Measurements from ENCODE around the gene RBM12.

DNA sequence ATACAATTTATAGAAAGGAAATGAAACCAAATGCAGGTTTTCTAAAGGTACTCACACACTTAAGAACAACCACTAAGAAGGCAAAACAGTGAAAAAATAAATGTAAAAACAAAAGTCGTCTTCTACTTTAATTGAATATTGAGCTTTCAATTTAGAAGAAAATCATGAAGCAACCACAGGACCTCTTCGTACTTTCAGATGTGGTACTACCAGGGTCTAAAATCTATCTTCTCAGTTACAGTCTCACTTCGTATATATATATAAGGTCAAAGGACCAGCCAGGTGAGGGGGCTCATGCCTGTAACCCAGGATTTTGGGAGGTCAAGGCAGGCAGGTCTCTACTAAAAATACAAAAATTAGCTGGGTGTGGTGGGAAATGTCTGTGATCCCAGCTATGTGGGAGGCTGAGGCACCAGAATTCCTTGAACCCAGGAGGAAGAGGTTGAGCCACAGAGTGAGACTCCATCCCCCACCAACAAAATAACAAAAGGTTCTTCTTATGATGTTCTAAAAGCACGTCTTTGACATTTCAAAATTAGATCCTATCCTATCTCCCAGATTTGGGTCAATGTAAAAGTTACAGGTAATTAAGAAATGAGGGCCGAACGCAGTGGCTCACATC, 47.0 kb upstream of the RBM12 start:
- TF ChIP-seq, protein P1, sequence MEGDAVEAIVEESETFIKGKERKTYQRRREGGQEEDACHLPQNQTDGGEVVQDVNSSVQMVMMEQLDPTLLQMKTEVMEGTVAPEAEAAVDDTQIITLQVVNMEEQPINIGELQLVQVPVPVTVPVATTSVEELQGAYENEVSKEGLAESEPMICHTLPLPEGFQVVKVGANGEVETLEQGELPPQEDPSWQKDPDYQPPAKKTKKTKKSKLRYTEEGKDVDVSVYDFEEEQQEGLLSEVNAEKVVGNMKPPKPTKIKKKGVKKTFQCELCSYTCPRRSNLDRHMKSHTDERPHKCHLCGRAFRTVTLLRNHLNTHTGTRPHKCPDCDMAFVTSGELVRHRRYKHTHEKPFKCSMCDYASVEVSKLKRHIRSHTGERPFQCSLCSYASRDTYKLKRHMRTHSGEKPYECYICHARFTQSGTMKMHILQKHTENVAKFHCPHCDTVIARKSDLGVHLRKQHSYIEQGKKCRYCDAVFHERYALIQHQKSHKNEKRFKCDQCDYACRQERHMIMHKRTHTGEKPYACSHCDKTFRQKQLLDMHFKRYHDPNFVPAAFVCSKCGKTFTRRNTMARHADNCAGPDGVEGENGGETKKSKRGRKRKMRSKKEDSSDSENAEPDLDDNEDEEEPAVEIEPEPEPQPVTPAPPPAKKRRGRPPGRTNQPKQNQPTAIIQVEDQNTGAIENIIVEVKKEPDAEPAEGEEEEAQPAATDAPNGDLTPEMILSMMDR (IDR thresholded peaks at IDR 0.05), result no peak
- TF ChIP-seq POLR2AphosphoS5 (IDR thresholded peaks at IDR 0.05; ENCODE audit: low read depth, low read length), result no peak; the same call in 1 of the 2 replicates
